ENCODE data around the gene CD302.
"Not testable (repeated sequence)": the region's sequence is repeated elsewhere in the genome, so short reads cannot be mapped to it uniquely, and the experiment has no call there.

CD302 gene

GRCh38 chr2:159792599-159792998, 5.4 kb downstream of the CD302 start:
- no peak overlapping the region for H3K27ac ChIP-seq (ENCODE audit: low read length)
- H3K4me3 ChIP-seq (ENCODE audit: low read depth in 1 of 2, low read length in 2 of 2), result no peak overlapping the region
- H3K36me3 ChIP-seq (ENCODE audit: control insufficient read depth in 1 of 2, insufficient read depth in 2 of 2, low read length in 2 of 2), result no peaks in the 10 kb centered on the region
- H3K27me3 ChIP-seq (ENCODE audit: low read depth, low read length), result no peaks in the 10 kb centered on the region
- H3K4me1 ChIP-seq (ENCODE audit: control insufficient read depth in 1 of 2, insufficient read depth in 2 of 2, low read length in 2 of 2), result peaks cover 6 to 10% of the 10 kb centered on the region in 2 donors
- H3K9me3 ChIP-seq (ENCODE audit: control insufficient read depth in 1 of 2, low read length in 2 of 2), result no peaks in the 10 kb centered on the region

GRCh38 chr2:159792036-159792435, 6.0 kb downstream of the CD302 start:
- no peak overlapping the region for H3K27ac ChIP-seq (ENCODE audit: low read length)

GRCh38 chr2:159790323-159790722, 7.7 kb downstream of the CD302 start:
- no peak overlapping the region for H3K4me3 ChIP-seq (ENCODE audit: low read depth in 1 of 2, low read length in 2 of 2)
- no peaks in the 10 kb centered on the region for H3K9me3 ChIP-seq (ENCODE audit: control insufficient read depth in 1 of 2, low read length in 2 of 2)
- peaks cover 0 to 4% of the 10 kb centered on the region in 2 donors for H3K4me1 ChIP-seq (ENCODE audit: control insufficient read depth in 1 of 2, insufficient read depth in 2 of 2, low read length in 2 of 2)
- H3K36me3 ChIP-seq (ENCODE audit: control insufficient read depth in 1 of 2, insufficient read depth in 2 of 2, low read length in 2 of 2), result no peaks in the 10 kb centered on the region
- no peak overlapping the region for H3K27ac ChIP-seq (ENCODE audit: low read length)
- no peaks in the 10 kb centered on the region for H3K27me3 ChIP-seq (ENCODE audit: low read depth, low read length)

More at GRCh38 chr2:159792036-159792435, 6.0 kb downstream of the CD302 start:
- H3K36me3 ChIP-seq (ENCODE audit: control insufficient read depth in 1 of 2, insufficient read depth in 2 of 2, low read length in 2 of 2), result no peaks in the 10 kb centered on the region
- H3K4me1 ChIP-seq (ENCODE audit: control insufficient read depth in 1 of 2, insufficient read depth in 2 of 2, low read length in 2 of 2), result peaks cover 6 to 10% of the 10 kb centered on the region in 2 donors
- H3K4me3 ChIP-seq (ENCODE audit: low read depth in 1 of 2, low read length in 2 of 2), result no peak overlapping the region
- H3K27me3 ChIP-seq (ENCODE audit: low read depth, low read length), result no peaks in the 10 kb centered on the region
- no peaks in the 10 kb centered on the region for H3K9me3 ChIP-seq (ENCODE audit: control insufficient read depth in 1 of 2, low read length in 2 of 2)

- Histone ChIP-seq H3K4me3 (ENCODE audit: low read depth in 1 of 2, low read length in 2 of 2) (no peak overlapping the region), H3K9me3 (ENCODE audit: control insufficient read depth in 1 of 2, low read length in 2 of 2) (no peaks in the 10 kb centered on the region), H3K36me3 (ENCODE audit: control insufficient read depth in 1 of 2, insufficient read depth in 2 of 2, low read length in 2 of 2) (no peaks in the 10 kb centered on the region), H3K4me1 (ENCODE audit: control insufficient read depth in 1 of 2, insufficient read depth in 2 of 2, low read length in 2 of 2) (no peaks in the 10 kb centered on the region), H3K27ac (ENCODE audit: low read length) (no peak overlapping the region), H3K27me3 (ENCODE audit: low read depth, low read length) (no peaks in the 10 kb centered on the region)
These were observed 9.8 kb downstream of the CD302 start for GRCh38 chr2:159788253-159788652.

DNA sequence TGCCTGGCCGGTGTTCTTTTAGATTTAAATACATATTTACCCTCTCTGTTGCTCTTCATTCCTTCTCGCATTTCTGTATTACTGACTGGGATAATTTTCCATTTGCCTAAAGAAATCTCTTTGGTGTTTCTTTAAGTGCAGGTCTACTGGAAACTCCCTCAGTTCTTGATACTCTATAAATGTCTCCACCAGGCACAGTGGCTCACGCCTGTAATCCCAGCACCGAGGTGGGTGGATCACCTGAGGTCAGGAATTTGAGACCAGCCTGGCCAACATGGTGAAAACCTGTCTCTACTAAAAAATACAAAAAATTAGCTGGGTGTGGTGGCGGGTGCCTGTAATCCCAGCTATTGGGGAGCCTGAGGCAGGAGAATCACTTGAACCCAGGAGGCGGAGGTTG, 10.4 kb downstream of the CD302 start:
- not testable (repeated sequence) for H3K36me3 ChIP-seq (ENCODE audit: control insufficient read depth in 1 of 2, insufficient read depth in 2 of 2, low read length in 2 of 2); H3K4me1 ChIP-seq (ENCODE audit: control insufficient read depth in 1 of 2, insufficient read depth in 2 of 2, low read length in 2 of 2); H3K4me3 ChIP-seq (ENCODE audit: low read depth in 1 of 2, low read length in 2 of 2); H3K27me3 ChIP-seq (ENCODE audit: low read depth, low read length); H3K27ac ChIP-seq (ENCODE audit: low read length); H3K9me3 ChIP-seq (ENCODE audit: control insufficient read depth in 1 of 2, low read length in 2 of 2)

GRCh38 chr2:159786938-159787337, 11.1 kb downstream of the CD302 start:
- Histone ChIP-seq H3K4me1 (ENCODE audit: control insufficient read depth in 1 of 2, insufficient read depth in 2 of 2, low read length in 2 of 2) (no peaks in the 10 kb centered on the region), H3K9me3 (ENCODE audit: control insufficient read depth in 1 of 2, low read length in 2 of 2) (no peaks in the 10 kb centered on the region), H3K36me3 (ENCODE audit: control insufficient read depth in 1 of 2, insufficient read depth in 2 of 2, low read length in 2 of 2) (no peaks in the 10 kb centered on the region), H3K27me3 (ENCODE audit: low read depth, low read length) (no peaks in the 10 kb centered on the region), H3K27ac (ENCODE audit: low read length) (no peak overlapping the region), H3K4me3 (ENCODE audit: low read depth in 1 of 2, low read length in 2 of 2) (no peak overlapping the region)

DNA sequence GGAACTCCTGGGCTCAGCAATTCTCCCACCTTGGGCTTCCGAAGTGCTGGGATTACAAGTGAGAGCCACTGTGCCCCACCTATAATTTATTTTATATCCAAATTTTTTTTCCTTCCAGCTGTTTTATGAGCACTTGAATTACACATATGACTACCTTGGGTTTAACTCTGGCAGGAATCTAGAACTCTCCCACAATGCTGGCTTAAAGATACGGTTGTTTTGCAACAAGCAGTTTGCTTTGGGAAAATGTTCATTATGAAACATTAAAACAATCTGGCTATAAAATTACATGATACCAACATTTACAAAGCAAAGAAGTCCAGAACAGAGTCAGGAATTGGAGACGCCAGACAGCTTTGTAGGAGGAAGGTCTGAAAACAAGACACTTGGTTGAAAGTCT, 12.8 kb downstream of the CD302 start:
- Histone ChIP-seq H3K36me3 (ENCODE audit: control insufficient read depth in 1 of 2, insufficient read depth in 2 of 2, low read length in 2 of 2) (peaks cover 4 to 5% of the 10 kb centered on the region in 2 donors), H3K27ac (ENCODE audit: low read length) (no peak overlapping the region), H3K4me3 (ENCODE audit: low read depth in 1 of 2, low read length in 2 of 2) (no peak overlapping the region), H3K4me1 (ENCODE audit: control insufficient read depth in 1 of 2, insufficient read depth in 2 of 2, low read length in 2 of 2) (no peaks in the 10 kb centered on the region), H3K27me3 (ENCODE audit: low read depth, low read length) (no peaks in the 10 kb centered on the region), H3K9me3 (ENCODE audit: control insufficient read depth in 1 of 2, low read length in 2 of 2) (no peaks in the 10 kb centered on the region)

- H3K4me3 ChIP-seq (ENCODE audit: low read depth in 1 of 2, low read length in 2 of 2); H3K9me3 ChIP-seq (ENCODE audit: control insufficient read depth in 1 of 2, low read length in 2 of 2); H3K4me1 ChIP-seq (ENCODE audit: control insufficient read depth in 1 of 2, insufficient read depth in 2 of 2, low read length in 2 of 2); H3K27me3 ChIP-seq (ENCODE audit: low read depth, low read length); H3K36me3 ChIP-seq (ENCODE audit: control insufficient read depth in 1 of 2, insufficient read depth in 2 of 2, low read length in 2 of 2); H3K27ac ChIP-seq (ENCODE audit: low read length): not testable (repeated sequence)
These were observed 13.3 kb downstream of the CD302 start for GRCh38 chr2:159784744-159785143.

DNA sequence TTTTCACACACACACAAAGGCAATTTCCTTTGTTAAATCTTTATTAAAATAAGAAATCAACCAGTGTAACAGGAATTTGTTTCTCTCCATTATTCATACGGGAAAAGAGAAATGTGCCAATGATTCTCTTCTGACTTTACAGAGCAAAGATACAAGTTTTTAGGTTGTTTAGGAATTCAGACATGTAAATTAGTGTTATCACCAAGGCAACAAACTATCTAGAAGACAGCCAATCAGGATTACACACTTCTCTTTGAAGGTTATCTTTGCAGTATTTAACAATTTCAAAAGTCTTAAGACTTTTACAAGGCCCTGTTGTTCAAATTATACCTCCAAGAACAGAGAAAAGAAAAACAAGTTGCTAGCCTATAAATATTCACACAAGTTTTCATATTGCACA, 14.5 kb downstream of the CD302 start:
- Histone ChIP-seq H3K36me3 (ENCODE audit: control insufficient read depth in 1 of 2, insufficient read depth in 2 of 2, low read length in 2 of 2) (peaks cover 5 to 10% of the 10 kb centered on the region in 2 donors), H3K9me3 (ENCODE audit: control insufficient read depth in 1 of 2, low read length in 2 of 2) (no peaks in the 10 kb centered on the region), H3K4me3 (ENCODE audit: low read depth in 1 of 2, low read length in 2 of 2) (no peak overlapping the region), H3K27ac (ENCODE audit: low read length) (no peak overlapping the region), H3K4me1 (ENCODE audit: control insufficient read depth in 1 of 2, insufficient read depth in 2 of 2, low read length in 2 of 2) (no peaks in the 10 kb centered on the region), H3K27me3 (ENCODE audit: low read depth, low read length) (no peaks in the 10 kb centered on the region)

DNA sequence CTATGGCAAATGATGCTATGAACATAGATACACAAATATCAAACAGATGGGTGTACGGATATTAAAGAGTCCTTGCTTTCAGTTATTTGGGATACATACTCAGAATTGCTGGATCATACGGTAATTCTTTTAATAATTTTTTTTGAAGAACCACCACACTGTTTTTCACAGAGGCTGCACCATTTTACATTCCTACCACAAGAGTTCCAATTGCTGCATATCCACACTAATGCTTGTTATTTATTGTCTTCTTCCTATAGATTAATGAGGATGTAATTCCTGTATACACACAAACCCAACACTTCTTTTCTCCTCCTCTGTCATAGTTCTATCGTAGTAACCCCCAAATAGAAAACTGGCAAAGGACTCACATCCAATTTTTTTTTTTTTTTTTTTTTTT, 21.7 kb downstream of the CD302 start:
- Histone ChIP-seq H3K4me3 (ENCODE audit: low read depth in 1 of 2, low read length in 2 of 2) (no peak overlapping the region), H3K27ac (ENCODE audit: low read length) (no peak overlapping the region), H3K9me3 (ENCODE audit: control insufficient read depth in 1 of 2, low read length in 2 of 2) (no peaks in the 10 kb centered on the region), H3K36me3 (ENCODE audit: control insufficient read depth in 1 of 2, insufficient read depth in 2 of 2, low read length in 2 of 2) (peaks cover 5 to 10% of the 10 kb centered on the region in 2 donors), H3K4me1 (ENCODE audit: control insufficient read depth in 1 of 2, insufficient read depth in 2 of 2, low read length in 2 of 2) (no peaks in the 10 kb centered on the region), H3K27me3 (ENCODE audit: low read depth, low read length) (no peaks in the 10 kb centered on the region)

- Histone ChIP-seq H3K9me3 (ENCODE audit: control insufficient read depth in 1 of 2, low read length in 2 of 2) (no peaks in the 10 kb centered on the region), H3K36me3 (ENCODE audit: control insufficient read depth in 1 of 2, insufficient read depth in 2 of 2, low read length in 2 of 2) (peaks cover 0 to 4% of the 10 kb centered on the region in 2 donors), H3K27ac (ENCODE audit: low read length) (no peak overlapping the region), H3K4me1 (ENCODE audit: control insufficient read depth in 1 of 2, insufficient read depth in 2 of 2, low read length in 2 of 2) (no peaks in the 10 kb centered on the region), H3K4me3 (ENCODE audit: low read depth in 1 of 2, low read length in 2 of 2) (no peak overlapping the region), H3K27me3 (ENCODE audit: low read depth, low read length) (no peaks in the 10 kb centered on the region)
These were observed 23.0 kb downstream of the CD302 start for GRCh38 chr2:159775021-159775420.

GRCh38 chr2:159774370-159774990, 23.5 kb downstream of the CD302 start:
- H3K4me3 ChIP-seq (ENCODE audit: low read depth in 1 of 2, low read length in 2 of 2), result no peak overlapping the region
- H3K27ac ChIP-seq (ENCODE audit: low read length), result no peak overlapping the region
- no peaks in the 10 kb centered on the region for H3K36me3 ChIP-seq (ENCODE audit: control insufficient read depth in 1 of 2, insufficient read depth in 2 of 2, low read length in 2 of 2)
- H3K9me3 ChIP-seq (ENCODE audit: control insufficient read depth in 1 of 2, low read length in 2 of 2), result no peaks in the 10 kb centered on the region
- no peaks in the 10 kb centered on the region for H3K4me1 ChIP-seq (ENCODE audit: control insufficient read depth in 1 of 2, insufficient read depth in 2 of 2, low read length in 2 of 2)
- no peaks in the 10 kb centered on the region for H3K27me3 ChIP-seq (ENCODE audit: low read depth, low read length)
